Loucy (cell line): ENCODE data around the gene BMPR1B.

Experiments used
- H2AFZ ChIP-seq: fragments of 200-600 bp; sonication (generic); 2 replicates; pipeline ENCODE4 v1.6.0; 2016; ENCODE audit warnings: antibody characterized with exemption, mild to moderate bottlenecking, low read length, moderate library complexity
- H3F3A ChIP-seq: fragments of 200-600 bp; 2 replicates; pipeline ENCODE4 v1.6.0; 2016; ENCODE audit warnings: antibody characterized with exemption, low read depth, mild to moderate bottlenecking
- H3K27me3 ChIP-seq: fragments of 200-600 bp; sonication (generic); 2 replicates; pipeline ENCODE4 v1.6.1; 2014; ENCODE audit warnings: low read length, mild to moderate bottlenecking; ENCODE audit not compliant: insufficient read depth, poor library complexity, severe bottlenecking
- H3K36me3 ChIP-seq: fragments of 200-600 bp; sonication (generic); 2 replicates; pipeline ENCODE4 v1.6.1; 2016; ENCODE audit warnings: low read length; ENCODE audit not compliant: insufficient read depth
- H3K4me1 ChIP-seq: fragments of 200-600 bp; sonication (generic); 2 replicates; pipeline ENCODE4 v1.5.1; 2014; ENCODE audit warnings: low read length, mild to moderate bottlenecking; ENCODE audit not compliant: insufficient read depth, poor library complexity, severe bottlenecking
- H3K4me2 ChIP-seq: fragments of 200-600 bp; sonication (generic); 2 replicates; pipeline ENCODE4 v1.6.0; 2014; ENCODE audit warnings: antibody characterized with exemption, low read length, low read depth, mild to moderate bottlenecking; ENCODE audit not compliant: poor library complexity, severe bottlenecking
- H3K4me3 ChIP-seq: fragments of 200-600 bp; sonication (generic); 2 replicates; pipeline ENCODE4 v1.5.1; 2014; ENCODE audit warnings: low read length, mild to moderate bottlenecking, mixed read lengths; ENCODE audit not compliant: poor library complexity, severe bottlenecking
- H3K79me2 ChIP-seq: fragments of 200-600 bp; sonication (generic); 2 replicates; pipeline ENCODE4 v1.6.1; 2014; ENCODE audit warnings: low read length; ENCODE audit not compliant: insufficient read depth
- H3K9ac ChIP-seq: fragments of 200-600 bp; sonication (generic); 2 replicates; pipeline ENCODE4 v1.6.0; 2014; ENCODE audit warnings: mild to moderate bottlenecking, low read depth, low read length, moderate library complexity; ENCODE audit not compliant: poor library complexity, severe bottlenecking
- H3K9me2 ChIP-seq: fragments of 200-600 bp; sonication (generic); replicated peaks from 2 replicates; pipeline ENCODE4 v1.6.1; 2016; ENCODE audit warnings: low read depth, low read length, mixed read lengths
- H3K9me3 ChIP-seq: fragments of 200-600 bp; sonication (generic); 2 replicates; pipeline ENCODE4 v1.6.1; 2014; ENCODE audit warnings: mild to moderate bottlenecking, antibody characterized with exemption, low read length, low read depth; ENCODE audit not compliant: insufficient read depth
- H4K20me1 ChIP-seq: fragments of 200-600 bp; sonication (generic); 2 replicates; pipeline ENCODE4 v1.6.0; 2014; ENCODE audit warnings: antibody characterized with exemption, low read length, mild to moderate bottlenecking; ENCODE audit not compliant: insufficient read depth, poor library complexity, severe bottlenecking
- EZH2phosphoT487 ChIP-seq: fragments of 200-600 bp; IDR thresholded peaks from 2 replicates; pipeline ENCODE4 v1.6.1; 2018; ENCODE audit warnings: antibody characterized with exemption, mild to moderate bottlenecking, moderate library complexity, borderline replicate concordance
- TF ChIP-seq, protein P1 (sequence below): fragments of 200-600 bp; sonication (generic); conservative IDR thresholded peaks from 2 replicates; pipeline ENCODE4 v1.5.1; 2014; ENCODE audit warnings: mild to moderate bottlenecking, antibody characterized with exemption, low read length

Gene BMPR1B

DNA sequence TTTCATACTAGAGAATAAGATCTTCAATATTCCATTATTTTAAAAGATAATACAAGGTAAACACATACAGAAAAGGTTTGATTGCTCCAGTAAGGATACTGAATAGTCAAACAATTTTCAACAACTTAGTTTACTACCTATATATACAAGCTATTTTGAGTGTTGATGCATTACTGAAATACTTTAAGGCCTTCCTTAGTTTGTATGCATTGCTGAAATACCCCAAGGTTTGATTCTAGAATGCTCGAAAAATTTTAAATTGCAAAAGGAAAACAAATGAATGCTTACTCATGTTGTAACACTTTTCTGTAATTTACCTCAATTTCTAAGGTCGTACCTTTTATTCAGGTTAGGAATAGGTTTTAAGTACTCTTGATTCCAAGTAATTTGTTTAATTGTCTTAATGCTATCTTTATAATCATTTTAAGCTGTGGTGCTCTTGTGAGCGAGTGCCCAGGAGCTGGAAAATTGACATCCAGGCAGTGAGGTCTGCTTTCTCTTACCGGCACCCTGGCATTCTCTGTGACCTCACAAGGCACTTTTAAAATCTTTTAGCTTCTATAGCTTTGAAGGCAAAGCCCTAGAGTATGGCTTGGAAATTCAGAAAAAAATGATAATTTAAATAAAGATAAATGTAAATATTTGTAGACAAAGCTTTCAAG lies 114.0 kb downstream of the BMPR1B start:
- Histone ChIP-seq H3K4me2 (no peak overlapping the region), H3K9ac (no peak overlapping the region), H3K4me1 (no peaks in the 10 kb centered on the region), H3K9me2 (no peaks in the 10 kb centered on the region), H2AFZ (no peak overlapping the region), H3K4me3 (no peak overlapping the region), H3K36me3 (no peaks in the 10 kb centered on the region), H4K20me1 (no peaks in the 10 kb centered on the region), H3F3A (no peaks in the 10 kb centered on the region), H3K79me2 (no peaks in the 10 kb centered on the region), H3K9me3 (no peaks in the 10 kb centered on the region), H3K27me3 (no peaks in the 10 kb centered on the region)
- TF ChIP-seq EZH2phosphoT487: no peak
- TF ChIP-seq, protein P1, sequence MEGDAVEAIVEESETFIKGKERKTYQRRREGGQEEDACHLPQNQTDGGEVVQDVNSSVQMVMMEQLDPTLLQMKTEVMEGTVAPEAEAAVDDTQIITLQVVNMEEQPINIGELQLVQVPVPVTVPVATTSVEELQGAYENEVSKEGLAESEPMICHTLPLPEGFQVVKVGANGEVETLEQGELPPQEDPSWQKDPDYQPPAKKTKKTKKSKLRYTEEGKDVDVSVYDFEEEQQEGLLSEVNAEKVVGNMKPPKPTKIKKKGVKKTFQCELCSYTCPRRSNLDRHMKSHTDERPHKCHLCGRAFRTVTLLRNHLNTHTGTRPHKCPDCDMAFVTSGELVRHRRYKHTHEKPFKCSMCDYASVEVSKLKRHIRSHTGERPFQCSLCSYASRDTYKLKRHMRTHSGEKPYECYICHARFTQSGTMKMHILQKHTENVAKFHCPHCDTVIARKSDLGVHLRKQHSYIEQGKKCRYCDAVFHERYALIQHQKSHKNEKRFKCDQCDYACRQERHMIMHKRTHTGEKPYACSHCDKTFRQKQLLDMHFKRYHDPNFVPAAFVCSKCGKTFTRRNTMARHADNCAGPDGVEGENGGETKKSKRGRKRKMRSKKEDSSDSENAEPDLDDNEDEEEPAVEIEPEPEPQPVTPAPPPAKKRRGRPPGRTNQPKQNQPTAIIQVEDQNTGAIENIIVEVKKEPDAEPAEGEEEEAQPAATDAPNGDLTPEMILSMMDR: no peak

DNA sequence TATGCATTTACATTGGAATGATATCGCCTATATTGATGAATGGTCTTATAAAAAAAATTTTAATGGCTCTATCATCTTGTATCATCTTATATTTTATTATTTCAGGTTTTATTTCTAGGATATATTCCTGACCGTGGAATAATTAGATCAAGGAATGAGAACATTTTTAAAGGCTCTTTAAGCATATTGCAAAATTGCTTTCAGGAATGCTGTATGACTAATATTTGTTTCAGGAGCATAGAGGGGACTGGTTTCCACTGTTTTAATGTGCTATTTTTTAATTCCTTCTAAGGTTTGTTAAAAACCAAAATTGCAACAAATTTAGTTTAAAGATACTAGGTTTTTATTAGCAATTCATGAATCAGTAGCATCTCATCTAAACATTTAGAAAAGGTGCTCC lies 120.2 kb downstream of the BMPR1B start:
- H3K9me2 ChIP-seq: no peaks in the 10 kb centered on the region
- H3K27me3 ChIP-seq: no peaks in the 10 kb centered on the region
- H3K79me2 ChIP-seq: no peaks in the 10 kb centered on the region
- H3K9ac ChIP-seq: no peak overlapping the region
- no peak overlapping the region for H2AFZ ChIP-seq
- H3K4me3 ChIP-seq: no peak overlapping the region
- no peak overlapping the region for H3K4me2 ChIP-seq
- H3K4me1 ChIP-seq: no peaks in the 10 kb centered on the region
- H3F3A ChIP-seq: no peaks in the 10 kb centered on the region
- no peak for TF ChIP-seq EZH2phosphoT487
- TF ChIP-seq, protein P1: no peak
- H3K9me3 ChIP-seq: no peaks in the 10 kb centered on the region
- H3K36me3 ChIP-seq: no peaks in the 10 kb centered on the region
- no peaks in the 10 kb centered on the region for H4K20me1 ChIP-seq

DNA sequence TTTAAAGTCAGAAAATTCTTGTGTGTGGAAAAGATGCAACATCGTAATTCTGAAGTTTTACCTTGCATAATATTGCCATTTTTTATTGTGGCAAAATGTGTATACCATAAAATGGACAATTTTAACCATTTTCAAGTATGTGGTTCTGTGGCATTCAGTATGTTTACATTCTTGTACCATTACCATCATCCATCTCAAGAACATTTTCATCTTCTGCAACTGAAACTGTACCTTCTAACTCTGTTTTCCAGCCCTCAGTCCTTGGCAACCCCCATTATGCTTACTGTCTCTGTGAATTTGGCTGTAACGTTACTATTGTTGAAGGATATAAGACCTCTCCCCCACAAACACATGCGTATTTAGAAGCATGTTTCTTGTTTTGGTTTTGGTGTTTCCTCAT lies 123.2 kb downstream of the BMPR1B start:
- Histone ChIP-seq H3K9me3 (no peaks in the 10 kb centered on the region), H3K4me3 (no peak overlapping the region), H3K27me3 (no peaks in the 10 kb centered on the region), H3K36me3 (no peaks in the 10 kb centered on the region), H2AFZ (no peak overlapping the region), H3K9ac (no peak overlapping the region), H3K79me2 (no peaks in the 10 kb centered on the region), H4K20me1 (no peaks in the 10 kb centered on the region), H3K9me2 (no peaks in the 10 kb centered on the region), H3K4me2 (no peak overlapping the region), H3K4me1 (no peaks in the 10 kb centered on the region), H3F3A (no peaks in the 10 kb centered on the region)
- no peak for TF ChIP-seq EZH2phosphoT487
- TF ChIP-seq, protein P1: no peak
